Glutamatergic neuron (in vitro differentiated cells): ENCODE measurements around the gene TIMM8A. TPM values are rescaled to one million over a fixed set of nuclear protein-coding genes. Genes with fewer than 3 reads are reported as not detected.

Source experiments
- DNase-seq: peaks from one replicate; pipeline ENCODE4 v3.0.0; 2022
- H3K27ac Mint-ChIP-seq: one replicate; pipeline ENCODE4 v1.8.0; 2020; ENCODE audit warnings: mild to moderate bottlenecking, mixed read lengths, inconsistent platforms; ENCODE audit not compliant: unreplicated experiment
- H3K27me3 Mint-ChIP-seq: one replicate; pipeline ENCODE4 v1.8.0; 2020; ENCODE audit warnings: mild to moderate bottlenecking, moderate library complexity, mixed read lengths, inconsistent platforms; ENCODE audit not compliant: unreplicated experiment
- H3K36me3 Mint-ChIP-seq: one replicate; pipeline ENCODE4 v1.8.0; 2020; ENCODE audit warnings: mild to moderate bottlenecking, mixed read lengths, inconsistent platforms; ENCODE audit not compliant: unreplicated experiment
- H3K4me1 Mint-ChIP-seq: one replicate; pipeline ENCODE4 v1.8.0; 2020; ENCODE audit warnings: mild to moderate bottlenecking, low read depth, mixed read lengths, inconsistent platforms; ENCODE audit not compliant: unreplicated experiment
- H3K4me3 Mint-ChIP-seq: one replicate; pipeline ENCODE4 v1.8.0; 2020; ENCODE audit warnings: mild to moderate bottlenecking, mixed read lengths, inconsistent platforms; ENCODE audit not compliant: unreplicated experiment
- H3K9me3 Mint-ChIP-seq: one replicate; pipeline ENCODE4 v1.8.0; 2020; ENCODE audit warnings: mild to moderate bottlenecking, moderate library complexity, mixed read lengths, inconsistent platforms; ENCODE audit not compliant: unreplicated experiment
- CTCF ChIP-seq: fragments of 200-600 bp; sonication (generic); IDR thresholded peaks from one replicate; pipeline ENCODE4 v1.5.0; 2021; ENCODE audit not compliant: partially characterized antibody, unreplicated experiment
- total RNA-seq: library from RNA; stranded (reverse); fragmentation: NEBNext Ultra II Directional; extraction: Animal tissue kit (Norgen Biotek cat#: 25700); gene quantifications from one replicate; pipeline ENCODE4 v1.2.1, GENCODE V29; 2021; ENCODE audit not compliant: unreplicated experiment

Gene TIMM8A
- total RNA-seq, 1 donor from 2014 or later = 13.0 TPM

GRCh38 chrX:101362116-101362515 is 13.6 kb upstream of the TIMM8A start:
- H3K27me3 Mint-ChIP-seq = peaks cover 4% of the 10 kb centered on the region
- DNase-seq = no peak
- no peaks in the 10 kb centered on the region for H3K4me1 Mint-ChIP-seq
- no peak overlapping the region for H3K27ac Mint-ChIP-seq
- H3K4me3 Mint-ChIP-seq = no peak overlapping the region
- H3K9me3 Mint-ChIP-seq = no peaks in the 10 kb centered on the region
- no peak for TF ChIP-seq CTCF
- no peaks in the 10 kb centered on the region for H3K36me3 Mint-ChIP-seq

- Mint-ChIP-seq H3K9me3 (no peaks in the 10 kb centered on the region), H3K27me3 (peaks cover 4% of the 10 kb centered on the region), H3K4me3 (no peak overlapping the region), H3K4me1 (no peaks in the 10 kb centered on the region), H3K36me3 (no peaks in the 10 kb centered on the region), H3K27ac (no peak overlapping the region)
- DNase-seq = no peak
- no peak for TF ChIP-seq CTCF
These were observed 11.8 kb upstream of the TIMM8A start for GRCh38 chrX:101360390-101360789.

DNA sequence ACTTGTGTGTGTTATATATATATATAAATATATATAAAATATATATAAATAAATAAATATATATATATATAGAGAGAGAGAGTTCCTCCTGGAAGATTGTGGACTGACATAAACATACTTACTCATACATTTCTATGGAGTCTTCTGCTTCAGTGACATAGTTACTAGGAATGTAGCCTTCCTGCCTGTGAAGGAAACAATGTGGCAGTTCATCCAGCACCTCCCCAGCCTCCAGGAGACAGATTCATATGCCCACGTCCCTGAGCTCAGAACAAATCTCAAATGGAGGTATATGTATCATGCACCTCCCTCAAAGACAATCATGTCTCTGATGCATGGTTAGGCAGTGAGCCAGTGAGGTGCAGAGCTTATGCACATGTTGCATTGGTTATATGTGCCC is 11.4 kb upstream of the TIMM8A start:
- no peaks in the 10 kb centered on the region for H3K36me3 Mint-ChIP-seq
- H3K4me3 Mint-ChIP-seq = no peak overlapping the region
- H3K9me3 Mint-ChIP-seq = no peaks in the 10 kb centered on the region
- peaks cover 4% of the 10 kb centered on the region for H3K27me3 Mint-ChIP-seq
- H3K27ac Mint-ChIP-seq = no peak overlapping the region
- H3K4me1 Mint-ChIP-seq = no peaks in the 10 kb centered on the region
- TF ChIP-seq CTCF = no peak
- DNase-seq = no peak

DNA sequence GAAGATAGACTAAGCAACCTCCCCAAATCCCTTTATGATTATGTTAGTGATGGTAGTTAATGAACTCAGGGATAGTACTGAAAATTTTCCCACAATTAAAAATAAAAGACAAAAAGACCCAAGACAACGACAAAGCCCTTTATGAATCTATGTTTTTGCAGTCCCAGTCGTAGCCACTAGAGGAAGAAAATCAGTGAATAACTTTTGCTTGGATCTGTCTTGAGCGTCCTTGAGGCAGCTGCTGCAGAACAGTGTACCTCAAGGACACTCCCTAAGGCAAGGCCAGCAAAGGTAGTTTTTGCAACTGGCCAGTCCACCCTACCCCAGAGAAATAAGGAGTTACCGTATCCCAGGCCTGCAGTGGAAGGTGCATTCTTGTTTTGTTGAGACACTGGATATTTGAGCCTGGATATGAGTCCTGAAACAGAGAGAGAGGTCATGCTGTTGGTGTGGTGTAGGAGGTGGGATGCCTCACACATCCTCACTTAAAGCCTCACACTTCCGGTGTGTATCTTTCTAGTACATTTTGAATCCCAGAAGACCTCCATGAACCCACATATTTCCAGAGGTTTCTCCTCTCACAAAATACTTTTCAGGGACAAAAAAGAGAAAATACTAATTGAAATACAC is 8.7 kb upstream of the TIMM8A start:
- Mint-ChIP-seq H3K27me3 (peaks cover 4% of the 10 kb centered on the region), H3K9me3 (peaks cover 3% of the 10 kb centered on the region), H3K4me1 (no peaks in the 10 kb centered on the region), H3K27ac (no peak overlapping the region), H3K4me3 (no peak overlapping the region), H3K36me3 (no peaks in the 10 kb centered on the region)
- TF ChIP-seq CTCF = peak; percentile 60
- no peak for DNase-seq

DNA sequence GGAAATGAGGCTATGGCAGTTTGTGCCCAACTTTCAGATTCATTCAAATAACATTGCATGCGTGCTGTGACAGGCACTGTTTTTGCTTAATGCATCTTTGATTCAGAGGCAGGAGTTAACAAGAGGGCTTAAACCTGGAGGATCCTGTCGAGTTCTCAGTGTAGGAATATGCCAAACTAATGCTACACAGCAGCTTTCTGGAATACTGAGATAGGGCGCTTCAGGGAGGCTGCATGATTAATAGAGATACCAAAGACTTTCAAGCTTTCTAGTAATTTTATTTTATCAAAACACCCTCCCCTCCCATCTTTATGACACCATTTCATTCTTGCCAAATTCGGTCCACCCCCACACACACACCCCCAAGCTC is 636 bp upstream of the TIMM8A start:
- peaks cover under 1% of the 10 kb centered on the region for H3K9me3 Mint-ChIP-seq
- peak overlapping the region; percentile 83 for H3K4me3 Mint-ChIP-seq

More for the DNA sequence above, 636 bp upstream of the TIMM8A start:
- no peaks in the 10 kb centered on the region for H3K36me3 Mint-ChIP-seq
- no peaks in the 10 kb centered on the region for H3K4me1 Mint-ChIP-seq
- no peak for DNase-seq
- no peaks in the 10 kb centered on the region for H3K27me3 Mint-ChIP-seq
- no peak overlapping the region for H3K27ac Mint-ChIP-seq
- TF ChIP-seq CTCF = no peak
